T47D (cell line): ENCODE results near the gene TSPAN17.
A peak's percentile ranks its signal among the peaks of the same experiment; 100 is the strongest.

ENCODE experiments used
- DNase-seq, 2 experiments: peaks; one replicate each; pipeline versions ENCODE4 v3.0.0 to v3.0.0-alpha.2; 2011 to 2012; ENCODE audit warnings: low read depth in 1 of 2, low spot score in 1 of 2
- JUND ChIP-seq: IDR thresholded peaks from 2 replicates; pipeline ENCODE4 v1.6.1; 2012; ENCODE audit warnings: low read depth
- in situ Hi-C: cut with HindIII; loops from 2 replicates; pipeline ENCODE4 v1.10.0; 2016; ENCODE audit warnings: low sequenced_read_pairs, low pct_unique_long_range_greater_than_20kb

TSPAN17 gene

DNA sequence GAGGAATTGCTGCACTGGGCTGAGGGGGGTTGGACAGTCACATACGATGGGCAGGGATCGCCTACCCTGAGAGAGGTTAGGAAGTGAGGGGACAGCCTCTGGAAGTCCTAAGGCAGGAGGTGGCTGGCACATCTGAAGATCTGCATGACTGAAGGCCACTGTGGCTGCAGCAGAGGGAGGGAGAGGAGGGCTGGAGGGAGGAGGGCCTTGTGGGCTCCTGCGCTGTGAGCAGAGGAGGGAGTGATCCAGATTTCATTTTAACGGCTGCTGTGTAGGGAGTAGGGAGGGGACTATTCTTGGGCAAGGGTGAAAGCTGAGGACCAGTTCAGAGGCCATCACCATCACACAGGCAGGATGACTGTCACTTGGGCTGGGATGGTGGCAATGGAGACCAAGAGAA is 9.7 kb upstream of the TSPAN17 start:
- in situ Hi-C loops = no loop called here
- no peak for TF ChIP-seq JUND
- no peak for DNase-seq

DNA sequence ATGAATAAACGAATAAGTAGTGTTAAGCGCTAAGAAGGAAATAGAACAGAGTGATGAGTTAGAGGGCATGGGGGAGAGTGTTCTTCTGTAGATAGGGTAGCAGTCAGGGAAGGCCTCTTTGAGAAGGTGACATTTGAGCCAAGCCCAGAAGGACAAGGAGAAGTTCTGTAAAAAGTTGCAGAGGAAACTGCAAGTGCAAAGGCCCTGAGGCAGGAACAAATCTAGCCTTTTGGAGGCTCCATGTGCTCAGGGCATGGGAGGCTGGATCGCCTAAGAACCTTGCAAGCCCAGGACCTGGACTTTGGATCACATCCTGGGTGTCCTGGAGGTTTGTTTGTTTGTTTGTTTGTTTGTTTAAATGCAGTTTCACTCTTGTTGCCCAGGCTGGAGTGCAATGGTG is 8.8 kb upstream of the TSPAN17 start:
- no peak for DNase-seq
- TF ChIP-seq JUND = no peak
- in situ Hi-C loops = no loop called here

DNA sequence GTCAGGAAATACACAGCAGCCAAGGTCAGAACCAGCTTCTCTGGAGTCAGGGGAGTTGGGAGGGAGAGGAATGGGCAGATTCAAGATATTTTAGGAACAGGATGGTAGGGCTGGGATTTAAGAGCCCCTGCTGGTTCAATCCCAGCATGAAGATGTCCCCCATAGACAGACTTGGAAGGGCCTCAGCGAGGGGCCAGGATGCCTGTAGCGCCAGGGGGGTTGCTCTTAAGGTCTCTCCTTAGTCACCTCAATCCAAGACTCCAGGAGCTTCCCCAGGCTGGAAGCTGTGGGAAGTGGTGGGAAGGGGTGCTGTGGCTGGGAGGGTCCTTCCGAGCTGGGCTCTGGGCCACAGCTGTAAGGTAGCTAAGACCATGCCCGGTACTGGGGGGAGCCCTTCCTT is 8.1 kb upstream of the TSPAN17 start:
- TF ChIP-seq JUND = no peak
- in situ Hi-C loops = no loop called here
- no peak for DNase-seq

DNA sequence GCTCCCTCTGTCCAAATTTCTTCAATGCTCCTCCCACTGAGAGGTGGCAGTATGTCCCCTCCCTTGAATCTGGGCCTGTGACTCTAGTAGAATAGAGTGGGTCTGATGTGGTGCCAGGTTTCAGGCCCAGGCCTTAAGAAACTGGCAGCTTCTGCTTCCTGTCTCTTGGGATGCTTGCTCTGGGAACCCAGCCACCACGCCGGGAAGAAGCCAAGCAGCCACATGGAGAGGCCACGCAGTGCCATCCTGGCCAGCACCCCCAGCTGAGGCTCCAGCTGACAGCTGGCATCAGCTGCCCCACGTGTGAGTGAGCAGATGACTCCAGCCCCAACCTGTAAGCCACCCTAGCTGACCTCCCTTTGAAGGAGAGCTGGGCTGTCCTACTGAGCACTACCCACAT is 7.3 kb upstream of the TSPAN17 start:
- no peak for TF ChIP-seq JUND
- DNase-seq = no peak
- in situ Hi-C loops = no loop called here

DNA sequence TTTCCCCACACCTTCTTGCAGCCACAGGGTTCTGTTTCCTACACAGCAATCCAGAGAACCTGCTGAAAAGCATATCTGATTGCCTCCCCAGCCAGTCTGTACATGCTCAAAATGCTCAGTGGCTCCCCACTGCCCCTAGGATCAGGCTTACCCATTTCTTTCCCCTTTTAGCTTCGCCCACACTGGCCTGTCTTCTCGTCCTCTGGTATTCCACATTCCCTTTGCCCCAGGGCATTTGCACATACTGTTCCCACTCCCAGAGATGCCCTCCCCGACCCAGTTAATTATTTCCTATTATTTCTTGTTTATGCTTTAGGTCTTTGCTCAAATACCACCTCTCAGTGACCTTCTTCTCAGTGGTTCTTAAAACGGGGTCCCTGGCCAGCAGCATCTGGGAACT is 6.7 kb upstream of the TSPAN17 start:
- in situ Hi-C loops = no loop called here
- no peak for DNase-seq
- TF ChIP-seq JUND = no peak

DNA sequence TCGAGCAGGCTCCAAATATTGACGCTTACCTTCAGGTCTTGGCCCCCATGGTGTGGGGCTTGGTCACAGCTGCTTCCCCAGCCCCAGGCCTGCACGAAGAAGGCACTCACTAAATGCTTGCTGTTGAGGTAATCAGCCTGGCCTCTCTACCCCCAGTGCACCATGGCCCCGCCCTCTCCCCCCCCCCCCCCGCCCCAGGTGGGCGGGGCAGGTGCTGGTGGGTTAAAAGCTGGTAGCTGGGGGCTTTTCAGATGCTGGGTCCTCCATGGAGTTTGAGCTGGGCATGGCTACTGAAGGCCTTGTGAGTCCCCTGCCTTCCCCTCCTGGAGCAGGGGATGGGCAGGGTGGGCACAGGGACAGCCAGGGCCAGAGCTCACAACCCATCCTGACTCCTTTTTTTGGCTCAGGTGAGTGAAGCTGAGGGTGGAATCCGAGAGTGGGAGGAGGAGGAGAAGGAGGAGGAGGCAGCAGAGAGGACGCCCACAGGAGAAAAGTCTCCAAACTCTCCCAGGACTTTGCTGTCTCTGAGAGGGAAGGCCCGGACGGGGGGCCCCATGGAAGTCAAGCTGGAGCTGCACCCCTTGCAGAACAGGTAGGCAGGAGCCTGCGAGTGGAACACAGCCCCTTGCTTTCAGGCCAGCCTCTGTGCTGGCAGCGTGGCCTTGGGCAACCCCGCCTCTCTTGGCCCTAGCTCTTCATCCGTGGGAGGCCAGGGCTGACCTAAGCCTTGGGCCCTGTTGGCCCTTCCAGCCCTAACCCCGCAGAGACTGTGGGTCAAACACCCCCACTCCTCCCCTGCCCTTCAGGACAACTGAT is 4.4 kb upstream of the TSPAN17 start:
- peak in 1 of 2 experiments; percentile 62 for DNase-seq
- TF ChIP-seq JUND = no peak
- in situ Hi-C loops = no loop called here

DNA sequence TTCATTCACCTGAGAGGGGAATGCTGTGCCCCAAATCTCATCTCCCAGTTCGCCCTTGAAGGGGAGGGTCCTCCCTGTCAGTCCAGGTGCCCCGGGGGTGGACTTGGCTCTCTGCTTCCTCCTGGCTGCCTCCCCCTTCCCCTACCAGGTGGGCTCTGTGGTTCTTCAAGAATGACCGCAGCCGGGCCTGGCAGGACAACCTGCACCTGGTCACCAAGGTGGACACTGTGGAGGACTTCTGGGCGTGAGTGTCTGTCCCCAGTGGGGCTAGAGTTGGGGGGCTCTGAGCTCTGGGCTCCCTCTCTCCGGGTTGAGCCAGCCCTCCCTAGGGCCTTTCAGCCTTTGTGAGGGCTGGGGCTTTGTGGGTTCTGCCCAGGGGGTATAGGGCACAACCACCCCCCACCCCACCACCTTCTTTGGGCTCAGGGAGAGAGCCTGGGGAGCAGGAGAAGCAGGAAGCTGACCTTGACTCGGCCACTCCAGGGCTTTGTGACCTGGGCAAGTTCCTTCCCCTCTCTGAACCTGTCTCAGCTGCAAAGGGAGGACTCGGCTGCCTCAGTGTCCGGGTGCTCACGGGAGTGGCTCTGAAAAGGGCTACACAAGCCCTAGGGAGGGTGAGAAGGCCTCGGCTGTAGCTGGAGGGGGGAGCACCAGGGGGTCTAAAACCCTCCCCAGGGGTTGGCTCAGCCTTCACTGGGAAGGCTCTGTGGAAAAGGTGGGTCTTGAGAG is 3.6 kb upstream of the TSPAN17 start:
- no peak for TF ChIP-seq JUND
- in situ Hi-C loops = no loop called here
- DNase-seq = no peak

DNA sequence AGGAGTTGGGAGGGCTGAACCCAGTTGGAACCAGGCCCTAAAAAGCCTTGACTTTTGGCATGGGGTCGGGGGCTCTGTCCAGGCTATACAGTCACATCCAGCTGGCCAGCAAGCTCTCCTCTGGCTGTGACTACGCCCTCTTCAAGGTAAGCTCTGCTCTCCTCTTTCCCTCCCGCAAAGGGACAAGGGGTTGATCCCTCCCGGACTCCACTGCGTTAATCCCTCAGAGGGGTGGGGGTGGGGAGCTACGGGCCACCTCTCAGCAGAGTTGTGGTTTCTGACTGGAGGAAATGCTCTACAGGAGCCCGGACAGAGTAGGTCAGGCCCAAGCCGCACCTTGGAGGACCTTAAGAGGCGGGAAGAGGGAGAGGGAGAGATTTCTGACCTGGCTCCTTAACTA is 3.0 kb upstream of the TSPAN17 start:
- in situ Hi-C loops = no loop called here
- TF ChIP-seq JUND = no peak

DNA sequence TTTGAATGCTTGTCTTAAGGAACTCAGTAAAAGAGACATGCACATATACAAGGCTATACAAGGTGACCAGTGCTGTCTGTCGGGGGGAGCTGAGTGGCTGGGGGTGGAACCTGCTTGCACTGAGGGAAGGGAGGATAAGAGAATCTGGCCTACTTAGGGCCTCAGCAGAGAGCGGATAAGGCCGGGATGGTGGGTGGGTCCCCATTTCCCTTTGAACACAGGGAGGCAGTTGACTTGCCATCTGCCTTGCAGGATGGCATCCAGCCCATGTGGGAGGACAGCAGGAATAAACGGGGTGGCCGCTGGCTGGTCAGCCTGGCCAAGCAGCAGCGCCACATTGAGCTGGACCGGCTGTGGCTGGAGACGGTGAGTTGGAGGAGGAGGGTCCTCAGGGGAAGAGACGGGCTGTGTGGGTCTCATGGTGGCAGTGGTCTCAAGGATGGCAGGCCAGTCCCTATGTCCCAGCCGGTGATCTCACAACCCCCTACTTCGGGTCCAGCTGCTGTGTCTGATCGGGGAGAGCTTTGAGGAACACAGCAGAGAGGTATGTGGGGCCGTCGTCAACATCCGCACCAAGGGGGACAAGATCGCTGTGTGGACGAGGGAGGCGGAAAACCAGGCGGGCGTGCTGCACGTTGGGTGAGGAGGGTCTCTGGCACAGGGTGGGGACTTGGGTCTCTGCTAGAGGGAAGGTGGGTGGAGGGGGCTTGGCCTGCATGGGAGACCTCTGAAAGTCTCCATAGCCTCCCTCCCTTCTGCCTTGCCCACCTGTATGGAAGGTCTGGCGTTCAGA is 2.2 kb upstream of the TSPAN17 start:
- TF ChIP-seq JUND = no peak
- in situ Hi-C loops = no loop called here

More for the DNA sequence above, 3.0 kb upstream of the TSPAN17 start:
- no peak for DNase-seq

DNA sequence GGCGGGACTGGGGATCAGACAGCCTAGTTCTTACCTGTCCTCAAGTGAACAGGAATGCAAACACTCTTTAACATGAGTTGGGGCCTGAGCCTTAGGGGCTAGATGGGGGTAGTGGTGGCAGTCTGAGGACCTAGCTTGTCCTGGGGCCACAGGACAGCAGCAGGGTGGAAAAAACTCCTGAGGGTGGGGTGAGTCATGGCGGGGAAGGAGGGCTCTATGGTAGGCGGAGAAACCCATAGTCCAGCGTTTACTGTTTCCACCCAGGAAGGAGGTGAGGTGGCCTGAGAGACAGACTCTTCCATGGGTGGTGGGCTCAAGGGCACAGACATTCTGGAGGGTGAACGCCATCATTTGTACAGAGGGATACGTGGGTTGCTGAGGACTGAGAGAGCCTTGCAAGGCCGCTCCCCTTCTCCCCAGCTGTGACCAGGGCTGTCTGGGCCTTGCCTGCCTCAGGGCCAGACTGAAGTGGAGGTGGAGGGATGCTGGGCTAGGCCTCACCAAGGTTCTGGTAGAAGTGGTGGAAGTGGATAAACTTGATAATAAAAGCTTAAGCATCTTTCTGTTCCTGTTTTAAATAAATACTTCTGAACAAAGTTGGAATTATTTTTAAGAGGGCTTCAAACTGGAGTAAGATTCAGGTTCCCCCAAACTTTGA is 1.1 kb upstream of the TSPAN17 start:
- TF ChIP-seq JUND = no peak
- no peak for DNase-seq
- in situ Hi-C loops = no loop called here

More for the DNA sequence above, 2.2 kb upstream of the TSPAN17 start:
- DNase-seq = no peak

DNA sequence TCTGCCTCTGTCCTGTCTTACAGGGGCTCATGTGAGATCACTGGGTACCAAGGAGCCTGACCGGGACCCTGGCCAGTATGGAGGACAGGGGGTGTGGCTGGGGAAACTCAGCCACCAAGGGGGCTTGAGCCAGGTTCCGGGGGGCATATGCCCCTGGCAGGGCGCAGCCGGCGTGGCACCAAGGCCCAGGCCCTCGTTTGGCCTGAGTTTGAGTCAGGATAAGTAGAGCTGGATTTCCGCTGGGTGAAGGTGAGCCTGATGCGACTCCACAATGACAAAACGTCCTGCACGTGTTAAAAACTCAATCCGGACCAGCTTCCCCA is 616 bp upstream of the TSPAN17 start:
- TF ChIP-seq JUND = no peak
- DNase-seq = no peak
- in situ Hi-C loops = no loop called here

DNA sequence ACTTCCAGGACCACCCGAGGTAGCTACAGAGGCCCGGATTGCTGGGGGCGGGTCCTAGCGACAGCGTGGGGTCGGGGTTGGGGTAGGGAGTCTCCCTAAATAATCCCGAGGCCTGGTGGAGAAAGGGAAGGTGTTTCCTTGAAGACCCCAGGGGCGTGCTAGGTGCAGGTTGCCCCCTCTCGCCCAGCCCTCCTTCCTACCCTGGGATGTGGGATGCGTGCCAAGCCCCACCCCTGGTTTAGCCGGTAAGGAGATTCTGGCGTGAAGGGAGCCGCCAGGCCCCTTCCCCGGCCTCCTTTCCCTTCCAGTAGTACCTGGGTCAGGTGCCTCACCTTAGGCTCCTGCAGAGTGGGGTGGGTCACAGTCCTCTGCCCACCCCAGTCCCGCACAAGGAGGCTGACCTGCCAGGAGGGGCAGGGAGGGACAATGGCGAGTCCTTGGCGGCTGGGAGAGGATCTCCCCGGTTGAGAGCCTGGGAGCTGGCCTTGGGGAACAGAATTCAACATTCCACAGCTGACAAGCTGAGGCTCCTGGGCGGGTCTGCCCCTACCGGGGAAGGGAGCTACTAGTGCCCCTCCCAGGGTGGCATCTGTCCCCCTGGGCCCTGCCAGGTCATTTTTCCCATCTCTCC is 674 bp downstream of the TSPAN17 start:
- DNase-seq = peak; percentile 49 to 55
- in situ Hi-C loops = no loop called here

More for the DNA sequence above, 674 bp downstream of the TSPAN17 start:
- no peak for TF ChIP-seq JUND
